Measurements from ENCODE around the gene LDLRAD4.

Gene LDLRAD4
- total RNA-seq: 61.1 to 253 reads per million in 2 experiments

GRCh38 chr18:13218368-13218991, at the start of gene LDLRAD4:
Gene LDLRAD4, plus strand, starts transcription at chr18:13218760.
- peak; percentile 37 for DNase-seq (ENCODE audit: low read depth)

GRCh38 chr18:13173578-13174145, 44.9 kb upstream of the LDLRAD4 start:
- DNase-seq (ENCODE audit: low read depth): no peak

GRCh38 chr18:13175266-13175665, 43.3 kb upstream of the LDLRAD4 start:
- DNase-seq (ENCODE audit: low read depth): no peak

- no peak for DNase-seq (ENCODE audit: low read depth)
These were observed 42.8 kb upstream of the LDLRAD4 start for GRCh38 chr18:13175754-13176210.

- DNase-seq (ENCODE audit: low read depth): no peak
These were observed 41.7 kb upstream of the LDLRAD4 start for GRCh38 chr18:13176847-13177246.

- DNase-seq (ENCODE audit: low read depth): no peak
These were observed 40.4 kb upstream of the LDLRAD4 start for GRCh38 chr18:13178197-13178596.

- DNase-seq (ENCODE audit: low read depth): no peak
These were observed 39.6 kb upstream of the LDLRAD4 start for GRCh38 chr18:13178976-13179375.

- no peak for DNase-seq (ENCODE audit: low read depth)
These were observed 38.9 kb upstream of the LDLRAD4 start for GRCh38 chr18:13179566-13180113.

GRCh38 chr18:13180614-13181375, 37.8 kb upstream of the LDLRAD4 start:
- no peak for DNase-seq (ENCODE audit: low read depth)

- DNase-seq (ENCODE audit: low read depth): no peak
These were observed 36.8 kb upstream of the LDLRAD4 start for GRCh38 chr18:13181765-13182164.

- no peak for DNase-seq (ENCODE audit: low read depth)
These were observed 35.2 kb upstream of the LDLRAD4 start for GRCh38 chr18:13183359-13183758.

- no peak for DNase-seq (ENCODE audit: low read depth)
These were observed 34.8 kb upstream of the LDLRAD4 start for GRCh38 chr18:13183790-13184189.

GRCh38 chr18:13184396-13184795, 34.2 kb upstream of the LDLRAD4 start:
- DNase-seq (ENCODE audit: low read depth): no peak

GRCh38 chr18:13185675-13186198, 32.8 kb upstream of the LDLRAD4 start:
- no peak for DNase-seq (ENCODE audit: low read depth)

GRCh38 chr18:13186687-13187086, 31.9 kb upstream of the LDLRAD4 start:
- DNase-seq (ENCODE audit: low read depth): no peak

- DNase-seq (ENCODE audit: low read depth): no peak
These were observed 31.1 kb upstream of the LDLRAD4 start for GRCh38 chr18:13187498-13187897.

GRCh38 chr18:13191031-13191430, 27.5 kb upstream of the LDLRAD4 start:
- no peak for DNase-seq (ENCODE audit: low read depth)

GRCh38 chr18:13191779-13192178, 26.8 kb upstream of the LDLRAD4 start:
- DNase-seq (ENCODE audit: low read depth): no peak

- no peak for DNase-seq (ENCODE audit: low read depth)
These were observed 25.6 kb upstream of the LDLRAD4 start for GRCh38 chr18:13192970-13193369.

- no peak for DNase-seq (ENCODE audit: low read depth)
These were observed 24.3 kb upstream of the LDLRAD4 start for GRCh38 chr18:13194239-13194638.

- DNase-seq (ENCODE audit: low read depth): no peak
These were observed 19.9 kb upstream of the LDLRAD4 start for GRCh38 chr18:13198701-13199100.

GRCh38 chr18:13199169-13199568, 19.4 kb upstream of the LDLRAD4 start:
- DNase-seq (ENCODE audit: low read depth): no peak

GRCh38 chr18:13201292-13201691, 17.3 kb upstream of the LDLRAD4 start:
- no peak for DNase-seq (ENCODE audit: low read depth)

Data from T follicular helper cell (primary cell).